HCT116 (cell line): ENCODE results near the gene CTIF. TPM values are rescaled to one million over a fixed set of nuclear protein-coding genes. Genes with fewer than 3 reads are reported as not detected.

ENCODE experiments used
- ATAC-seq: fragments of 200-7000 bp; cut with Tn5 transposase; 2 replicates; pipeline ENCODE4 v1.9.1; 2020; ENCODE audit warnings: mild to moderate bottlenecking, moderate library complexity
- BruUV-seq: library from RNA; stranded (reverse); fragments of 400-500 nt; replicated peaks from 2 replicates; lab custom pipeline; 2021; lab: Mats Ljungman, UMichigan
- CTCF ChIA-PET: fragments of 300-600 bp; sonication (Branson Sonifier 250); formaldehyde crosslinking; loops from one replicate; lab custom pipeline; 2021; ENCODE audit warnings: antibody characterized with exemption; lab: Charles Lee
- POLR2A ChIA-PET: fragments of 300-600, 350-600 bp; sonication (Branson Sonifier 250); formaldehyde crosslinking; loops from one replicate; lab custom pipeline; 2021; ENCODE audit warnings: antibody characterized with exemption; lab: Charles Lee
- RAD21 ChIA-PET, 2 experiments: fragments of 300-600 bp; sonication (Branson Sonifier 250); formaldehyde crosslinking; loops; one replicate each; lab custom pipeline; 2023; ENCODE audit warnings: low total read pairs in 2 of 2; ENCODE audit not compliant: uncharacterized antibody in 2 of 2, unreplicated experiment in 2 of 2, low non-redundant PET in 1 of 2; lab: Charles Lee
- DNase-seq: peaks from one replicate; pipeline ENCODE4 v3.0.0-alpha.2; 2010; ENCODE audit warnings: low read depth, low spot score
- H2AFZ ChIP-seq: fragments of 200-600 bp; shearing (Covaris generic), sonication (generic); 2 replicates; pipeline ENCODE4 v1.6.1; 2017; ENCODE audit warnings: low read depth, mixed run types, mixed read lengths, antibody characterized with exemption, low read length; ENCODE audit not compliant: poor library complexity, severe bottlenecking
- H3K27ac ChIP-seq: 2 replicates; pipeline ENCODE4 v1.5.1; 2012; ENCODE audit warnings: low read depth, low read length
- H3K27me3 ChIP-seq: fragments of 200-600 bp; sonication (generic); 2 replicates; pipeline ENCODE4 v1.6.1; 2016; ENCODE audit warnings: mixed run types, low read length, mixed read lengths; ENCODE audit not compliant: insufficient read depth
- H3K36me3 ChIP-seq, 2 experiments: fragments of 200-500 bp in 1 of 2; fragments of 200-600 bp in 1 of 2; sonication (Bioruptor generic) in 1 of 2; sonication (generic) in 1 of 2; 2 replicates each; pipeline versions ENCODE4 v1.5.1 to v1.6.1; 2014 to 2016; ENCODE audit warnings: low read length in 2 of 2, inconsistent platforms in 1 of 2, mixed read lengths in 1 of 2, mixed run types in 1 of 2; ENCODE audit not compliant: insufficient read depth in 2 of 2, control insufficient read depth in 1 of 2
- H3K4me1 ChIP-seq, 2 experiments: fragments of 200-600 bp in 1 of 2; sonication (generic) in 1 of 2; 2 replicates each; pipeline versions ENCODE4 v1.5.1 to v1.6.1; 2012 to 2017; ENCODE audit warnings: low read length in 2 of 2, inconsistent platforms in 1 of 2, mild to moderate bottlenecking in 1 of 2, mixed read lengths in 1 of 2, mixed run types in 1 of 2, moderate library complexity in 1 of 2; ENCODE audit not compliant: insufficient read depth in 2 of 2, control insufficient read depth in 1 of 2
- H3K4me2 ChIP-seq: fragments of 200-600 bp; sonication (generic); 2 replicates; pipeline ENCODE4 v1.6.1; 2017; ENCODE audit warnings: mixed run types, low read length, mixed read lengths
- H3K4me3 ChIP-seq, 2 experiments: fragments of 200-600 bp in 1 of 2; sonication (generic) in 1 of 2; replicated peaks in 1 of 2; 2 replicates each; pipeline ENCODE4 v1.5.1; 2011 to 2016; ENCODE audit warnings: low read length in 2 of 2, control low read depth in 1 of 2, low read depth in 1 of 2, mild to moderate bottlenecking in 1 of 2, mixed read lengths in 1 of 2, mixed run types in 1 of 2
- H3K79me2 ChIP-seq: fragments of 200-600 bp; sonication (generic); 2 replicates; pipeline ENCODE4 v1.6.1; 2017; ENCODE audit warnings: mild to moderate bottlenecking, mixed run types, low read length, moderate library complexity, mixed read lengths; ENCODE audit not compliant: insufficient read depth
- H3K9ac ChIP-seq: fragments of 200-600 bp; sonication (generic); 2 replicates; pipeline ENCODE4 v1.6.1; 2016; ENCODE audit warnings: low read length, mixed read lengths
- H3K9me2 ChIP-seq: fragments of 200-600 bp; sonication (generic), shearing (Covaris generic); 2 replicates; pipeline ENCODE4 v1.6.1; 2017; ENCODE audit warnings: mixed run types, mild to moderate bottlenecking, moderate library complexity; ENCODE audit not compliant: insufficient read depth
- H3K9me3 ChIP-seq, 2 experiments: fragments of 200-500 bp in 1 of 2; fragments of 200-600 bp in 1 of 2; sonication (Bioruptor generic) in 1 of 2; sonication (generic) in 1 of 2; 2 replicates each; pipeline ENCODE4 v1.6.1; 2014 to 2017; ENCODE audit warnings: low read length in 2 of 2, mixed read lengths in 2 of 2, inconsistent platforms in 1 of 2, low read depth in 1 of 2, mild to moderate bottlenecking in 1 of 2, mixed run types in 1 of 2, moderate library complexity in 1 of 2; ENCODE audit not compliant: control insufficient read depth in 1 of 2, insufficient read depth in 1 of 2
- H4K20me1 ChIP-seq: fragments of 200-600 bp; sonication (generic), shearing (Covaris generic); 2 replicates; pipeline ENCODE4 v1.6.1; 2017; ENCODE audit warnings: mixed run types, mild to moderate bottlenecking, moderate library complexity; ENCODE audit not compliant: insufficient read depth
- CBX3 ChIP-seq: IDR thresholded peaks from 2 replicates; pipeline ENCODE4 v1.6.1; 2012; ENCODE audit warnings: low read depth
- CEBPB ChIP-seq: IDR thresholded peaks from 2 replicates; pipeline ENCODE4 v1.6.1; 2012; ENCODE audit warnings: low read depth
- EGR1 ChIP-seq: IDR thresholded peaks from 2 replicates; pipeline ENCODE4 v1.6.1; 2012; ENCODE audit warnings: low read depth
- ELF1 ChIP-seq: IDR thresholded peaks from 2 replicates; pipeline ENCODE4 v1.6.1; 2012; ENCODE audit warnings: low read depth, borderline replicate concordance
- EZH2 ChIP-seq: fragments of 200-600 bp; sonication (generic); IDR thresholded peaks from 2 replicates; pipeline ENCODE4 v1.6.1; 2017; ENCODE audit warnings: antibody characterized with exemption, mixed run types
- EZH2phosphoT487 ChIP-seq: fragments of 200-600 bp; IDR thresholded peaks from 2 replicates; pipeline ENCODE4 v1.6.1; 2018; ENCODE audit warnings: antibody characterized with exemption, borderline replicate concordance
- FOSL1 ChIP-seq: IDR thresholded peaks from 2 replicates; pipeline ENCODE4 v1.6.1; 2012; ENCODE audit warnings: low read depth
- JUND ChIP-seq: IDR thresholded peaks from 2 replicates; pipeline ENCODE4 v1.6.1; 2012
- MAX ChIP-seq: IDR thresholded peaks from 2 replicates; pipeline ENCODE4 v1.6.1; 2012
- POLR2A ChIP-seq: IDR thresholded peaks from 2 replicates; pipeline ENCODE4 v1.7.0; 2011; ENCODE audit warnings: borderline replicate concordance; ENCODE audit not compliant: insufficient read depth, insufficient read length; ENCODE audit errors: extremely low read depth
- RAD21 ChIP-seq: IDR thresholded peaks from 2 replicates; pipeline ENCODE4 v1.6.1; 2012; ENCODE audit warnings: low read depth, mild to moderate bottlenecking
- REST ChIP-seq: IDR thresholded peaks from 2 replicates; pipeline ENCODE4 v1.6.1; 2012; ENCODE audit warnings: low read depth
- SP1 ChIP-seq: IDR thresholded peaks from 2 replicates; pipeline ENCODE4 v1.6.1; 2012; ENCODE audit warnings: low read depth
- TCF7L2 ChIP-seq: IDR thresholded peaks from 2 replicates; pipeline ENCODE4 v1.7.0; 2011; ENCODE audit warnings: borderline replicate concordance, inconsistent platforms; ENCODE audit not compliant: insufficient read depth, insufficient read length; ENCODE audit errors: extremely low read depth
- YY1 ChIP-seq: IDR thresholded peaks from 2 replicates; pipeline ENCODE4 v1.6.1; 2011; ENCODE audit warnings: low read length, low read depth, moderate library complexity, mild to moderate bottlenecking; ENCODE audit not compliant: insufficient replicate concordance; ENCODE audit errors: extremely low read depth
- ZFX ChIP-seq: fragments of 450-650 bp; IDR thresholded peaks from 2 replicates; pipeline ENCODE4 v1.6.1; 2017
- intact Hi-C: fragments of 100-400 bp; cut with micrococcal nuclease; formaldehyde crosslinking; loops from 2 replicates; pipeline ENCODE4 v1.10.0; 2022
- total RNA-seq: library from RNA; stranded (reverse); gene quantifications from one replicate; pipeline ENCODE4 v1.2.1, GENCODE V29; 2021; ENCODE audit not compliant: unreplicated experiment
- TF ChIP-seq, protein P1 (sequence below): IDR thresholded peaks from 2 replicates; pipeline ENCODE4 v1.6.1; 2011; ENCODE audit warnings: mild to moderate bottlenecking, low read length, moderate library complexity; ENCODE audit not compliant: insufficient replicate concordance; ENCODE audit errors: extremely low read depth
- TF ChIP-seq, protein P2 (sequence below): IDR thresholded peaks from 2 replicates; pipeline ENCODE4 v1.6.1; 2012
- TF ChIP-seq, protein P3 (sequence below), 3 experiments: fragments of 200-600 bp in 1 of 3; sonication (generic) in 1 of 3; IDR thresholded peaks in 2 of 3; conservative IDR thresholded peaks in 1 of 3; 2 replicates each; pipeline ENCODE4 v1.5.1; 2012 to 2017; ENCODE audit warnings: low read depth in 2 of 3, low read length in 2 of 3, antibody characterized with exemption in 1 of 3, borderline replicate concordance in 1 of 3, control low read depth in 1 of 3, mild to moderate bottlenecking in 1 of 3, mixed read lengths in 1 of 3, mixed run types in 1 of 3, moderate library complexity in 1 of 3; ENCODE audit not compliant: insufficient read depth in 1 of 3

The CTIF gene
- total RNA-seq, 1 experiment from 2014 or later, result 19.7 TPM

DNA sequence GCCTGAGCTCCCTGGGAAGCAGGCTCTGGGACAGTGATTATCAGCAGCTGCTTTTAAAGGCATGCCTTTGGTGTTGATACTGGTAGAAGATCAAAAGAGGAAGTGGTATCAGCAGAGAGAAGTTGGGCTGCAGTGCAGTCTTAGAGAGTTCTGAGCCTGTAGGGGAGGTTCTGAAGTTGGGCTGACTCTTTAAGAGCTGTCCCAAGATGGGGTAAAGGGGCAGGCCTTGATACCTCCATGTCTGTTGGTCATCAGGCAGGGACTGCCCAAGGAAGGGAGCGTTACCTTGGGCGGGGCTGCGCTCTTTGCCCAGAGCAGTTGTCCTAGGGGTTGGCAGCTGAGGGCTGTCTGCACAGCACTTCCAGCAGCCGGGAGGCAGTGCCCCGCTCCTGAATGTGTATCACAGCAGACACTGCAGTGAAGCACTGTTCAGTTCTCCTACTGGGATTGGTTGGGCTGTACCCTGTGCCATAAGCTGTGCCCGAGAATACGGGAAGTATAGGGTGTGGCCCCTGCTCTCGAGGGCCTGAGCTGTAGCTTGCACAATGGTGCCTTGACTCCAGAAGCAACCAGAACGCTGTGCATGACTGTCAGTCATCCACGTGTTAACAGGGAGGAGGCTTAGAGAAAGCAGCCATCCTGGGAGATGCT, 177.0 kb downstream of the CTIF start:
- H3K27ac ChIP-seq, result no peak overlapping the region
- no TSS peak for BruUV-seq
- TF ChIP-seq TCF7L2 (no peak), SP1 (no peak), POLR2A (no peak), FOSL1 (no peak), EZH2phosphoT487 (no peak), RAD21 (no peak), CEBPB (no peak), EGR1 (no peak), JUND (no peak), REST (no peak), MAX (no peak), ELF1 (no peak), EZH2 (no peak), YY1 (no peak), ZFX (no peak), CBX3 (no peak)
- TF ChIP-seq, protein P1, sequence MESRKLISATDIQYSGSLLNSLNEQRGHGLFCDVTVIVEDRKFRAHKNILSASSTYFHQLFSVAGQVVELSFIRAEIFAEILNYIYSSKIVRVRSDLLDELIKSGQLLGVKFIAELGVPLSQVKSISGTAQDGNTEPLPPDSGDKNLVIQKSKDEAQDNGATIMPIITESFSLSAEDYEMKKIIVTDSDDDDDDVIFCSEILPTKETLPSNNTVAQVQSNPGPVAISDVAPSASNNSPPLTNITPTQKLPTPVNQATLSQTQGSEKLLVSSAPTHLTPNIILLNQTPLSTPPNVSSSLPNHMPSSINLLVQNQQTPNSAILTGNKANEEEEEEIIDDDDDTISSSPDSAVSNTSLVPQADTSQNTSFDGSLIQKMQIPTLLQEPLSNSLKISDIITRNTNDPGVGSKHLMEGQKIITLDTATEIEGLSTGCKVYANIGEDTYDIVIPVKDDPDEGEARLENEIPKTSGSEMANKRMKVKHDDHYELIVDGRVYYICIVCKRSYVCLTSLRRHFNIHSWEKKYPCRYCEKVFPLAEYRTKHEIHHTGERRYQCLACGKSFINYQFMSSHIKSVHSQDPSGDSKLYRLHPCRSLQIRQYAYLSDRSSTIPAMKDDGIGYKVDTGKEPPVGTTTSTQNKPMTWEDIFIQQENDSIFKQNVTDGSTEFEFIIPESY, result no peak
- TF ChIP-seq, protein P2, sequence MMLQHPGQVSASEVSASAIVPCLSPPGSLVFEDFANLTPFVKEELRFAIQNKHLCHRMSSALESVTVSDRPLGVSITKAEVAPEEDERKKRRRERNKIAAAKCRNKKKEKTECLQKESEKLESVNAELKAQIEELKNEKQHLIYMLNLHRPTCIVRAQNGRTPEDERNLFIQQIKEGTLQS, result no peak
- TF ChIP-seq, protein P3, sequence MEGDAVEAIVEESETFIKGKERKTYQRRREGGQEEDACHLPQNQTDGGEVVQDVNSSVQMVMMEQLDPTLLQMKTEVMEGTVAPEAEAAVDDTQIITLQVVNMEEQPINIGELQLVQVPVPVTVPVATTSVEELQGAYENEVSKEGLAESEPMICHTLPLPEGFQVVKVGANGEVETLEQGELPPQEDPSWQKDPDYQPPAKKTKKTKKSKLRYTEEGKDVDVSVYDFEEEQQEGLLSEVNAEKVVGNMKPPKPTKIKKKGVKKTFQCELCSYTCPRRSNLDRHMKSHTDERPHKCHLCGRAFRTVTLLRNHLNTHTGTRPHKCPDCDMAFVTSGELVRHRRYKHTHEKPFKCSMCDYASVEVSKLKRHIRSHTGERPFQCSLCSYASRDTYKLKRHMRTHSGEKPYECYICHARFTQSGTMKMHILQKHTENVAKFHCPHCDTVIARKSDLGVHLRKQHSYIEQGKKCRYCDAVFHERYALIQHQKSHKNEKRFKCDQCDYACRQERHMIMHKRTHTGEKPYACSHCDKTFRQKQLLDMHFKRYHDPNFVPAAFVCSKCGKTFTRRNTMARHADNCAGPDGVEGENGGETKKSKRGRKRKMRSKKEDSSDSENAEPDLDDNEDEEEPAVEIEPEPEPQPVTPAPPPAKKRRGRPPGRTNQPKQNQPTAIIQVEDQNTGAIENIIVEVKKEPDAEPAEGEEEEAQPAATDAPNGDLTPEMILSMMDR (IDR thresholded peaks at IDR 0.05 in 2 of 3, conservative IDR thresholded peaks at IDR 0.05 in 1 of 3; ENCODE audit: borderline replicate concordance in 1 of 3, insufficient read depth in 1 of 3, low read depth in 2 of 3, low read length in 2 of 3), result no peak
- TF ChIP-seq, all 23 proteins: peak for 0
- Histone ChIP-seq H3K9me2 (no peaks in the 10 kb centered on the region), H3K27me3 (no peaks in the 10 kb centered on the region), H3K9ac (no peak overlapping the region), H3K36me3 (no peaks in the 10 kb centered on the region), H3K9me3 (no peaks in the 10 kb centered on the region), H3K4me3 (no peak overlapping the region), H2AFZ (no peak overlapping the region), H3K4me2 (no peak overlapping the region), H3K4me1 (peaks cover 2 to 9% of the 10 kb centered on the region in 2 experiments; a peak in 1 of 4 replicates), H4K20me1 (no peaks in the 10 kb centered on the region), H3K79me2 (no peaks in the 10 kb centered on the region)
- ChIA-PET POLR2A (no interaction called here), RAD21 (no interaction called here), CTCF (no interaction called here)
- DNase-seq (no peak), ATAC-seq (no peak)
- intact Hi-C loops, result no loop called here
